Astrocyte (in vitro differentiated cells and primary cell): ENCODE results near the gene IGFALS.

Experiments
- CTCF ChIP-seq: IDR thresholded peaks from 2 replicates; pipeline ENCODE4 v1.5.1; 2011; ENCODE audit warnings: low read depth, mild to moderate bottlenecking, inconsistent platforms, low read length, moderate library complexity; ENCODE audit not compliant: insufficient read depth
- EZH2 ChIP-seq: IDR thresholded peaks from 2 replicates; pipeline ENCODE4 v1.6.1; 2012; ENCODE audit warnings: mild to moderate bottlenecking, low read length, inconsistent platforms; ENCODE audit not compliant: insufficient read depth

DNA sequence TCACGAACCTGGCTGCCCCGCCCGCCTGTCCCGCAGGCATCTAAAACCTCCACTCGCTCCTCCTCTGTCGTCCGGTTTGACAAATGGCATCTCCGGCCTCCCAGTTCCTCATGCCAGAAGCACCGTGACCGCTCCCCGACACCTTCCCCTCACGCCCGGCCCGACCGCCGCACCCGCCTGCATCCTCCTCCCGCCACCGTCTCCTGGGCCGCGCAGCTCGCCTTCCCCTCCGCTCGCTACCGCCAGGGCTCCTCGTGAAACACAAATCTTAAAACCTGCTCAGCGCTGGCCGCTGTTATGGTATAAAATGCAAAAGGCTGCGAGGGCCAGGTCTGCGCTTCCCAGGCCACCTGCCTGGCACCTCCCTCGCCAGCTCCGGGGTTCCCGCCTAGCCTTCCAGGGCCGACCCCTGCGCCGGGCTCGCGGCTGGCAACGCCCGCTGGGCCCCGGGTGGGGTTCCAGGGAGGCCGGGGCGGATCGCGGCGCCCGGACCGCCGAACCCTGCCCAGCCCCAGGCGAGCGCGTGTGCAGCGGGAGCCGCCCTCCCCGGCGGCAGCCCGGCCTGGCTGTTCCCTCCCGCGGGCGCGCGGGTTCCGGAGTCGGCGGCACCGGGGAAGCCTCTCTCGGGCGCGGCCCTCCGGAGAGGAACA is 11.6 kb downstream of the IGFALS start:
- TF ChIP-seq CTCF (no peak), EZH2 (no peak)
